Activated naive CD8-positive, alpha-beta T cell treated with anti-CD3 and anti-CD28 coated beads for 36 hours (primary cell): ENCODE results near the gene NAA15. TPM values are rescaled to one million over a fixed set of nuclear protein-coding genes. Genes with fewer than 3 reads are reported as not detected.
A peak's percentile ranks its signal among the peaks of the same experiment; 100 is the strongest.
"Not testable (repeated sequence)": the region's sequence is repeated elsewhere in the genome, so short reads cannot be mapped to it uniquely, and the experiment has no call there.

ENCODE experiments used
- DNase-seq: peaks from one replicate; pipeline ENCODE4 v3.0.0; 2021
- H3K27ac Mint-ChIP-seq: one replicate; pipeline ENCODE4 v1.8.0; 2022; ENCODE audit warnings: mild to moderate bottlenecking, moderate library complexity, mixed read lengths
- H3K27me3 Mint-ChIP-seq: one replicate; pipeline ENCODE4 v1.8.0; 2022; ENCODE audit warnings: mild to moderate bottlenecking, mixed read lengths
- H3K36me3 Mint-ChIP-seq: one replicate; pipeline ENCODE4 v1.8.0; 2021; ENCODE audit warnings: mild to moderate bottlenecking, mixed read lengths
- H3K4me1 Mint-ChIP-seq: one replicate; pipeline ENCODE4 v1.8.0; 2021; ENCODE audit warnings: mixed read lengths
- H3K4me3 Mint-ChIP-seq: one replicate; pipeline ENCODE4 v1.8.0; 2022; ENCODE audit warnings: mild to moderate bottlenecking, moderate library complexity, mixed read lengths
- H3K9me3 Mint-ChIP-seq: one replicate; pipeline ENCODE4 v1.8.0; 2022; ENCODE audit warnings: mixed read lengths
- total RNA-seq, 2 experiments: library from RNA; stranded (reverse); gene quantifications; one replicate each; pipeline ENCODE4 v1.2.3, GENCODE V29; 2021

The NAA15 gene
- total RNA-seq, result 100 to 1,000 TPM; 120 to 131 TPM

DNA sequence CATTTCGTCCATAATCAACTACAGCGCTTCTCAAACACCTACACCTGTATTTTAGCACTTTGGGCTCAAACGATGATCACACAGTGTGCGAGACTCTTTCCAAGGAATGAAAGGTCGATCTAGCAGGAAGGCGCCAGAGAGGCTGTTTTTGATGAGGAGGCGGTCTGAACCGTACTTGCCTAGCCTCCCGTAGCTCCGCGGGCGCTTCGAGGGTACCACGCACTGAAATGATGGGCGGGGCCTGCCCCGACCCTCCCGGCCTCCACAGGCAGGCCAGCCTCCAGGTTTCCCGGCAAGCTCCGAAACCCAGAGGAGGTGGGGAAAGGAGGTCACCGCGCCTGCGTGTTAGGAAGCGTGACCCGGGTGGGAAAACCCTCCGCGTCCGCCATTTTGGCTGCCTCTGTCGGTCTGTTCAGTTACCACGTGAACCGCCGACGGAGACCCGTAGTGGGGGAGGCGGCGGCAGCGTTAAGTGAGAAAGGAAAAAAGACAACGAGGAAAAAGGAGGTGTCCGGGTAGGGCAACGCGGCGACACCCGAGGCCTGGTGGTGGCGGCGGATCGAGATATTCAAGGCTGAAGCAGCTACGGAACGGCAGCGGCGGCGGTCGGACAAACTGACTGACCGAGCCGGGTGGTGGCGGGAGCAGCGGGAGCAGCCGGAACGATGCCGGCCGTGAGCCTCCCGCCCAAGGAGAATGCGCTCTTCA, at the start of gene NAA15:
TSS of gene NAA15 (plus strand) at position 393 of the 708 bp plus-strand sequence. CDS start at position 666, 273 bp downstream.
- Mint-ChIP-seq H3K9me3 (peaks cover 4% of the 10 kb centered on the region), H3K27ac (peak within 1 kb of the TSS; percentile 99), H3K4me3 (peak within 1 kb of the TSS; percentile 97), H3K4me1 (peaks cover 42% of the 10 kb centered on the region), H3K36me3 (peaks cover 41% of the 10 kb centered on the region), H3K27me3 (no peaks in the 10 kb centered on the region)
- peak; percentile 97 for DNase-seq

DNA sequence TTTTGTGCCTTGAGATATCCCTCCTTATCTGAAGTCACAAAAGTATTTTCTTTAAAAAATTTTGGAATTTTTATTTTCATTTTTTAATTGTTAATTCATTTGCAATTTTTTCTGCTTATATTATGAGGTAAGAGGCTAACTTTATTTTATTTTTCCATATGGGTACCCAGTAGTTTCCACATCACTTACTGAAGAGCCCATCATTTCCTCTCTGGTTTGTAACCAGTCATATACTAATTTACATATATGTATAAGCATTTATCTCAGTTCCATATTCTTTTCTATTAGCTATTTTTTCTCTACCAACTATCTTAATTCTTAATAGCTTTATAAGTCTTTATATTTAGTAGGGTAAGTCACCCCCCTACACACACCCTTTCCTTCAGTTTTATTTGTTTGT, 48.3 kb upstream of the NAA15 start:
- no peaks in the 10 kb centered on the region for H3K9me3 Mint-ChIP-seq
- no peaks in the 10 kb centered on the region for H3K36me3 Mint-ChIP-seq
- no peak for DNase-seq
- no peaks in the 10 kb centered on the region for H3K4me1 Mint-ChIP-seq
- no peaks in the 10 kb centered on the region for H3K27me3 Mint-ChIP-seq
- H3K4me3 Mint-ChIP-seq, result no peak overlapping the region
- H3K27ac Mint-ChIP-seq, result no peak overlapping the region

DNA sequence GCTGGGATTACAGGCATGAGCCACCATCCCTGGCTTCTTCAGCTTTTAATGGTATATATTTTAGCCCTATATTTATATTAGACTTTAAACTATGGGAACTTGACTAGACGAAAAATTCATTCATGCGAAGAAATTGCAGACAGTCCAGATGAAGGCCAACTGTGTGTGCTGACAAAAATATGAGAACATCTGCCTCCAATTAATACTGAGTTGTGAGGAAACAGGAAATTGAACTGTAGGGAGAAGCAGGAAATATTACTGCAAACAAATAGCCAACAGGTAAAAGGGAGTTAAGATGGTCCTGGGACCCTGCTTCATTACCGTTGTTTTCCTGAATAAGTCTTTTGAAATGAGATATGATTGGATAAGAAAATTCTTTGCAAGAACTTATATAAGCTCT, 47.6 kb upstream of the NAA15 start:
- Mint-ChIP-seq H3K27ac (no peak overlapping the region), H3K4me3 (no peak overlapping the region), H3K27me3 (no peaks in the 10 kb centered on the region), H3K36me3 (no peaks in the 10 kb centered on the region), H3K4me1 (no peaks in the 10 kb centered on the region), H3K9me3 (no peaks in the 10 kb centered on the region)
- no peak for DNase-seq

DNA sequence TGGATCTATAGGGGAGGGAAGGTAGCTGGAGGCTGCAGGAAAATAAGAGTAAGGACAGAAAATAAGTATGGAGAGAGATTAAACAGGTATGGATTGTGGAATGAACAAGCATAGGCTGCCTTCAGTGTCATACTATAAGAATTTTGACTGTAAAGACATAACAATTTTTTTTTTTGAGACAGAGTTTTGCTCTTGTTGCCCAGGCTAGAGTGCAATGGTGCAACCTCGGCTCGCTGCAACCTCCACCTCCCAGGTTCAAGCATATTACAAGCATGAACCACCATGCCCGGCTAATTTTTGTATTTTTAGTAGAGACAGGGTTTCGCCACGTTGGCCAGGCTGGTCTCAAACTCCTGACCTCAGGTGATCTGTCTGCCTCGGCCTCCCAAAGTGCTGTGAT, 45.7 kb upstream of the NAA15 start:
- H3K4me1 Mint-ChIP-seq, H3K4me3 Mint-ChIP-seq, H3K27me3 Mint-ChIP-seq, DNase-seq, H3K9me3 Mint-ChIP-seq, H3K36me3 Mint-ChIP-seq, H3K27ac Mint-ChIP-seq: not testable (repeated sequence)

DNA sequence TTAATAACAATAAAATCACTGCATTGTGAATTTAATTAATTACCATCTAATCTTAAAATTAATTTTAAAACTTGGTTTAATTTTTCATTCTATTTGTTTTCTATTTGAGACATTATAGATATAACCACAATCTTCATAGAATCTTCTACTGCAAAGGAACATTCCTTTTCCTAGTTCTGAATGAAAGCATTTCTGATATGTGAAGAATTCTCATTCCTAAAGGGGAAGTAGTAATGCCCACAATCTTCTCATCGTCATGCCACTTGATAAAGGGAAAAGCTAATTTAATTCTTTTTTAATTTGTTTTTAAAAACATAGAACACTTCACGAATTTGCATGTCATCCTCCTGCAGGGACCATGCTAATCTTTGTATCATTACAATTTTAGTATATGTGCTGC, 45.0 kb upstream of the NAA15 start:
- H3K4me3 Mint-ChIP-seq, result no peak overlapping the region
- no peak for DNase-seq
- H3K27ac Mint-ChIP-seq, result no peak overlapping the region
- no peaks in the 10 kb centered on the region for H3K27me3 Mint-ChIP-seq
- H3K4me1 Mint-ChIP-seq, result no peaks in the 10 kb centered on the region
- H3K9me3 Mint-ChIP-seq, result no peaks in the 10 kb centered on the region
- no peaks in the 10 kb centered on the region for H3K36me3 Mint-ChIP-seq

DNA sequence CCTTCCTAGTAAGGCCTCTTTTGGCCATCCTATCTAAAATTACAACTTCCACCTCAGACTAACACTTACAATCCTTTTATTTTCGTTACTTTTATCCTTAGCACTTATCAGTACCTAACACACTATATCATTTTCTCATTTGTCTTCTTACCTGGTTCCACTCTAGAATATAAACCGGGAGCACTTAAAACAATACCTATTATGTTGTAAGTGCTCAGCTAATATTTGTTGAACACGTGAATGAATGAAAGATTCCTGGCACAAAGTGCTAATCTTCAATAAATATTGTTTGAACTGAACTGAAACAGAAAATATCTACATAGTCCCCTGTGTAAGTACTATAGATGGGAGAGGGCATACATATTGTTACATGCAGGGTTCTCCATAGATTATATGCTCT, 35.7 kb upstream of the NAA15 start:
- H3K4me3 Mint-ChIP-seq, result no peak overlapping the region
- H3K9me3 Mint-ChIP-seq, result no peaks in the 10 kb centered on the region
- no peak overlapping the region for H3K27ac Mint-ChIP-seq
- H3K27me3 Mint-ChIP-seq, result peaks cover 2% of the 10 kb centered on the region
- H3K36me3 Mint-ChIP-seq, result no peaks in the 10 kb centered on the region
- H3K4me1 Mint-ChIP-seq, result peaks cover 19% of the 10 kb centered on the region
- DNase-seq, result no peak

DNA sequence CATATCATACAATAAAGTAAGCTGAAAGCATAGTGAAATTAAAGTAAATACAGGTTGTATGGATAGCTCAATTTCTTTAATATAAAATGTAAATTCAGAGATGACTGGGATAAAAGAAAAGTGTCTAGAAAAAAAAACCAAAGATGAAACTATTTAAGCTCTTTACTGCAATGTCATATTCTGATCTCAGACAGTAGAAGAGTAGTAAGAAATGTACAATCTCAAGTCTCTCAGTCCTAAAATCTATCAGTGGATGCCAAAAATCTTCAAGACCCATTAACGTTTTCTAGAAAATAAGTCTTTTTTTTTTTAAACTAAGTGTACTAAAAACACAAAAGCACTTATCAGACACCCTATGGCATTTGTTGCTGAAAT, 35.1 kb upstream of the NAA15 start:
- H3K27ac Mint-ChIP-seq, result no peak overlapping the region
- H3K27me3 Mint-ChIP-seq, result peaks cover 3% of the 10 kb centered on the region
- H3K4me1 Mint-ChIP-seq, result peaks cover 19% of the 10 kb centered on the region
- H3K36me3 Mint-ChIP-seq, result no peaks in the 10 kb centered on the region
- DNase-seq, result no peak
- H3K9me3 Mint-ChIP-seq, result no peaks in the 10 kb centered on the region
- H3K4me3 Mint-ChIP-seq, result peak overlapping the region; percentile 44

DNA sequence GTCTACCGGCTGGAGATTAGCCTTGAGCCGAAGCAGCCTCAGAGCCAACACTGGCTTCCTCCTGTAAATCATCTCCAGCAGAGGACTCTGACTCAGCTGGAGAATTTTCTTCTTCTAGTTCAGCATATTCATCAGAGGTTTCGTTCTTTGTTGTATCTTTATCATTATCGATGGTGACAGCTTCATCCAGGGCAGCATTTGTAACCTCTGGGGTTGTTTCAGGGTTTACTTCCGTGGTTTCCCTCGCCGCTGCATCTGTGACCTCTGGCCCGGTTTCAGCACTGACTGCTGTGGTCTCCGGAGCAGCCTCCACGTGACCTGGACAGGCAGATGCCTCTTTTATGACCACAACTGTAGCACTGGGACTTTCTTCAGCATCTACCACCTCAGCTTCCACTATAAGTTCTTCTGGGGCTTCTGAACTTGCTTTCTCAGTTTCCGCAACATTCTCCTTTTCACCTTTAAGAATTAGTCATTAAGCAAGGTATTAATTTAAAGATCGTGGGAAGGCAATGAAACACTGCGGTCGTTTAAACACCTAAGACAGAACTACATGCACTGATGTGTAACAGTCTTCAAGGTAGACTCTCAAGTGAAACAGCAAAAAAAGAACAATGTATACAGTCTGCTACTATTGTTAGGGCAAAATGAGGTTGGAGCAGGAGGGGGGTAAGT, 34.6 kb upstream of the NAA15 start:
- H3K9me3 Mint-ChIP-seq, result no peaks in the 10 kb centered on the region
- DNase-seq, result peak; percentile 88
- peak overlapping the region; percentile 44 for H3K4me3 Mint-ChIP-seq
- H3K27me3 Mint-ChIP-seq, result peaks cover 3% of the 10 kb centered on the region
- no peaks in the 10 kb centered on the region for H3K36me3 Mint-ChIP-seq
- H3K27ac Mint-ChIP-seq, result peak overlapping the region; percentile 76
- peaks cover 19% of the 10 kb centered on the region for H3K4me1 Mint-ChIP-seq

DNA sequence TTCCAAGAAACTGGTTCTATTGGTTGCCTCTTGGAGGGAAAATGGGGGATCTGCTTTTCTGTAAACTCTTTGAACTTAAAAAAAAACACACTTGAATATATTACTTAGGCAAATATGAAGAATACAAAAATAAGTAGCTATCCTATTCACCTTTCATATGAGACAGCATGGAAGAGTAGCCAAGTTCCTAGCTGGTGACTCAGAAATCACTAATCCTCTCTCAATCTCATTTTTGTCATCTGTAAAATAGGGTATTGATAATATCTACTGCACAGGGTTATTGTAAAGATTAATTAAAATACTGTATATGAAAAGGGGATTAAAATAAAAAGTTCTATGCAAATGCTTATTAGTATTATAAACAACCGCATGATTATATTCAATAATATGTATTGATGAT, 34.0 kb upstream of the NAA15 start:
- Mint-ChIP-seq H3K27ac (no peak overlapping the region), H3K9me3 (no peaks in the 10 kb centered on the region), H3K36me3 (no peaks in the 10 kb centered on the region), H3K27me3 (peaks cover 3% of the 10 kb centered on the region), H3K4me3 (no peak overlapping the region), H3K4me1 (peaks cover 19% of the 10 kb centered on the region)
- no peak for DNase-seq

DNA sequence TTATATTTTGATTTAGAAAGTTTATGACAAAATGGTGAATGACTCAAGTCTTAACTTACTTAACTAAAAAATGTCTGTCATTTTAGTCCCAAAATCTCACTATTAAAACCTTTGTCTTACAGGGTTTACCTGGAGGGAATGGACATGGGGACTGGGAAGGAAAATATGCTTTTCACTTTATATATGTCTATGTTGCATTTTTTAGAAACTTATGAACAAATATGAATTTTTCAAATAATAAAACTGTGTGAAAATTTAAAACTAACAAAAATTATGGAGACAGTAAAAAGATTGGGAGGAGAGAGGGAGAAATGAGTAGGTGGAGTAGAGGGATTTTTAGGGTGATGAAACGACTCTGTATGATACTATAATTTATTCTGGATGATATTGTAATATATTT, 27.5 kb upstream of the NAA15 start:
- H3K9me3 Mint-ChIP-seq, result no peaks in the 10 kb centered on the region
- no peak overlapping the region for H3K4me3 Mint-ChIP-seq
- H3K27ac Mint-ChIP-seq, result no peak overlapping the region
- DNase-seq, result no peak
- peaks cover 35% of the 10 kb centered on the region for H3K27me3 Mint-ChIP-seq
- H3K4me1 Mint-ChIP-seq, result peaks cover 4% of the 10 kb centered on the region
- no peaks in the 10 kb centered on the region for H3K36me3 Mint-ChIP-seq

DNA sequence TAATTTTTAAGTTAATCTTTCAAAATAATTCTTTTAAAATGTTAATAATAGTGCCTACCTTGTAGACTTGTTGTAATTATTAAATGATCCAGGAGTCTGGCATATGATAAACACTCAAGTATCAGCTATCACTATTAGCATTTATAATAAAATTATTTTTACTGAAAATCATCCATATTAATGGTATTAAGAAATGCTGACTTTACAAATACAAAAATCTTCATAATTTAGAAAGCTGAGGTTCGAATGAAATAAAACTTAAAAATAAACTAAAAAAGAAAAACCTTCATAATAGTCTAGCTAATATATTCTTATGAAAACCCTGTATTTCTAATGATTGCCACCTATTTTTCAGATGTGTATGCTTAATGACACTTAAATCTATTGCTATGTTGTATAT, 26.5 kb upstream of the NAA15 start:
- no peak for DNase-seq
- Mint-ChIP-seq H3K4me3 (no peak overlapping the region), H3K27me3 (peaks cover 44% of the 10 kb centered on the region), H3K4me1 (peaks cover 12% of the 10 kb centered on the region), H3K36me3 (no peaks in the 10 kb centered on the region), H3K9me3 (no peaks in the 10 kb centered on the region), H3K27ac (no peak overlapping the region)

DNA sequence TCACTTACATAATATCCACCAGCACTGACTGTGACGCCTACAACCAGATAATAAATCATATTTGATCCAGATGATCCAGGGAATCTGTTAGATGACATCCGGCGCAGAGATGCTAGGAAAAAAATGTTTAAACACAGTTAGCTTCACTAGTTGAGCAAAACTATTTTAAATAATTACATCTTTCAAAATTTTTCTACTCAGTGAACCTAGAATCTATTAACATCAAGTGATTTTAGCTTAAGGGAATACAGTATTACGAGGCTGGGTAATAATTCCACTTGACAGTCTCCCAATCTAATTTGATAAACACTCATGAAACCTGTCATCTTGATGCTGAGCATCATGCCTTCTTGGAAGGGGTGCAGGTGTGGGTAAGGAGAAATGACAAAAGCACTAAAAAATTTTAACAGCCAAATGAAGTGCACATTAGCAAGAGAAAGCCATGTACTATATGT, 26.0 kb upstream of the NAA15 start:
- H3K36me3 Mint-ChIP-seq, result no peaks in the 10 kb centered on the region
- peaks cover 50% of the 10 kb centered on the region for H3K27me3 Mint-ChIP-seq
- H3K27ac Mint-ChIP-seq, result no peak overlapping the region
- no peak overlapping the region for H3K4me3 Mint-ChIP-seq
- H3K9me3 Mint-ChIP-seq, result no peaks in the 10 kb centered on the region
- DNase-seq, result no peak
- peaks cover 15% of the 10 kb centered on the region for H3K4me1 Mint-ChIP-seq

DNA sequence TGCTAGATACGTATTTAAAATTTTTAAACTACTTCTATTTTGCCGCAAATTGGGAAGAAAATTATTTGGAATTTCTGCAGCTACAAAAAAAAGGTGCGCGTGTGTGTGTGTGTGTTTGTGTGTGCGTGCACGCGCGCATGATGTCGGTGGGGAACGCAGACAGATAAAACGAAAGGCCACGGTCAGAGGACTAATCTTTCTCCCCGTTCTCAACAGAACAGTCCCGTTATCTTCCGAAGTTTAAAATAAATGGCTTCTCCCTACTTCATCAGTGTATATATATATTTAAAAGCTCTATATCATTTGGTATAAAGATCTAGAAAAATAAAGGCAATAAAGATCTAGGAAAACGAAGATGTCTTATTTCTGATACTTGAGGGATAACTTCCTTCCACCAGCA, 22.8 kb upstream of the NAA15 start:
- H3K27ac Mint-ChIP-seq, result no peak overlapping the region
- H3K27me3 Mint-ChIP-seq, result peaks cover 56% of the 10 kb centered on the region
- H3K4me1 Mint-ChIP-seq, result peaks cover 15% of the 10 kb centered on the region
- no peaks in the 10 kb centered on the region for H3K9me3 Mint-ChIP-seq
- H3K36me3 Mint-ChIP-seq, result no peaks in the 10 kb centered on the region
- no peak for DNase-seq
- peak overlapping the region; percentile 72 for H3K4me3 Mint-ChIP-seq

DNA sequence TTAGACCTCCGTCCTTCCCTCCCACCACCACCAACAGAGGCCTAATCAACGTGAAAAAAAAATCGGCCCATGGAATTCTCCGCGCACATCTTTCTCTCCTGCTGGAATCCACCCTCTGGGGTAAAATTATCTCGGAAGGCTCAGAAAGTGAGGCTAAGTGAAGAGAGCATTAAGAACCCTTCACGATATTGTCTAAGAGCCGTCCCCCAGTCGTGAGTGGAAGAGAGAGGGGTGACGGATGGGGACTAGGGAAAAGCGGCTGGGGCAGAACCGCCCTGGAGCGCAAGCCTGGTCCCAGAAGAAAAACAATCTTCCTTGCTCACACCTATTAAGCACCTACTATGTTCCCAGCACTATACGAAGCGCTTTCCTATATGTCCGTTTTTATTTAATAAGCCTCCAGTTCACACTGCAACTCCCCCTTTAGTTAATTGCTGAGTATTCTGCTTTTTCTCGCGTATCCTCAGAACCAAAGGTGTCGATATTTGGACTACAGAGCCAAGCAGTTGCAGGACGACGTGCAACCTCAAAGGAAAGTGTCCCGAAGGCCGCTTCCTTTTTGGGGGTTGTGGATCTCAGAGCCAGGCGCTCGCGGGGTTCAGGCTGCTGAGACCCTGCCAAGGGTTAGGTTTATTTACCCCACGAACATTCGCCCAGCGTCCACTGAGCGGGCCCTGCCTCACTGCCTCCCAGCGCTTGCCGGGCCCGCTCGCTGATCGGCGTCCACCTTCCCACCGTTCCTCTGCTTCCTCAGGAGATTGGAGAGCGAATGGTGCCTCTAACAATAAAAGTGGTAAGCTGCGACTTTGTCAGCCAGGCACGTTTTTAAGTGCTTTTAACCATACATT, 22.2 kb upstream of the NAA15 start:
- Mint-ChIP-seq H3K27me3 (peaks cover 56% of the 10 kb centered on the region), H3K27ac (no peak overlapping the region)
- DNase-seq, result peak; percentile 5

More for the DNA sequence above, 22.2 kb upstream of the NAA15 start:
- peaks cover 15% of the 10 kb centered on the region for H3K4me1 Mint-ChIP-seq
- no peaks in the 10 kb centered on the region for H3K9me3 Mint-ChIP-seq
- no peaks in the 10 kb centered on the region for H3K36me3 Mint-ChIP-seq
- H3K4me3 Mint-ChIP-seq, result peak overlapping the region; percentile 72
